ENCODE measurements around the gene HNRNPUL1.

DNA sequence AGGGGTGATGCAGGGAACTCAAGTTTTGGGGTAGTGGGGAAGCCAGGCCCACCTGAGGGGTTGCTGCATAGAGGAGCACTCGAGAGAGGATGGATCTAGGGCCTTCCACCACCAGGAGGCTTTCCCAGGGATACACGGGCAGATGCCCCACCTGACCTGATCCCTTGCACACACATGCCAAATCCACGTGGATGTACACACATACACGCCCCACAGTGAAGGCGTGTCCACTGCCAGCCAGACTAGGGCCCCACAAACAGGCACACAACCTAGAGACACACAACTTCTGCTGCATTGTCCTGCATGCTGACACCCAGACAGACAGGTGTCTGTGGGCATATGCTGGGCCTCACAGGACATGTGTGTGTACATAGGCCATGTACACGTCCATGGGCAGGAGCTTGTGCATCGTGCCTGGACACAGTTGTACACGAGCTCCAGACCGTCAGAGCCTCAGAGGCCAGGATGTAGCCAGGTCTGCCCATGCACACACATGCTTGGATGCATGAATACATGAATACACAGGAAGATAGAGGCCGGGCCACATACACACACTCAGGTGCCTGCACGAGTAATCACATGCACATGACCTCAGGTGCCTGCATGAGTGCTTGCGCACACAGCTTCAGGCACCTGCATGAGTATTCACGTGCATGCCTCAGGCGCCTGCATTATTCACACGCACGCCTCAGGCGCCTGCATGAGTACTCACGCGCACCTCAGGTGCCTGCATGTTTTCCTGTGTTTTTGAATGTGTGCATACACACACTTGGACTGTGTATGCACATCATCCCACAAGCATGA is 54.7 kb downstream of the HNRNPUL1 start:
- TF ChIP-seq POLR2A (IDR thresholded peaks at IDR 0.05) = no peak
- TF ChIP-seq, protein P1, sequence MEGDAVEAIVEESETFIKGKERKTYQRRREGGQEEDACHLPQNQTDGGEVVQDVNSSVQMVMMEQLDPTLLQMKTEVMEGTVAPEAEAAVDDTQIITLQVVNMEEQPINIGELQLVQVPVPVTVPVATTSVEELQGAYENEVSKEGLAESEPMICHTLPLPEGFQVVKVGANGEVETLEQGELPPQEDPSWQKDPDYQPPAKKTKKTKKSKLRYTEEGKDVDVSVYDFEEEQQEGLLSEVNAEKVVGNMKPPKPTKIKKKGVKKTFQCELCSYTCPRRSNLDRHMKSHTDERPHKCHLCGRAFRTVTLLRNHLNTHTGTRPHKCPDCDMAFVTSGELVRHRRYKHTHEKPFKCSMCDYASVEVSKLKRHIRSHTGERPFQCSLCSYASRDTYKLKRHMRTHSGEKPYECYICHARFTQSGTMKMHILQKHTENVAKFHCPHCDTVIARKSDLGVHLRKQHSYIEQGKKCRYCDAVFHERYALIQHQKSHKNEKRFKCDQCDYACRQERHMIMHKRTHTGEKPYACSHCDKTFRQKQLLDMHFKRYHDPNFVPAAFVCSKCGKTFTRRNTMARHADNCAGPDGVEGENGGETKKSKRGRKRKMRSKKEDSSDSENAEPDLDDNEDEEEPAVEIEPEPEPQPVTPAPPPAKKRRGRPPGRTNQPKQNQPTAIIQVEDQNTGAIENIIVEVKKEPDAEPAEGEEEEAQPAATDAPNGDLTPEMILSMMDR (IDR thresholded peaks at IDR 0.05) = no peak

All from body of pancreas (tissue), 4 donors.